SH-SY5Y (cell line): Measurements from ENCODE around the gene CALHM5.

Experiments used
- GATA2 ChIP-seq: IDR thresholded peaks from 2 replicates; pipeline ENCODE4 v1.6.1; 2011; ENCODE audit warnings: mild to moderate bottlenecking, low read depth, low read length
- GATA3 ChIP-seq: IDR thresholded peaks from 2 replicates; pipeline ENCODE4 v1.6.1; 2011; ENCODE audit warnings: low read depth, mild to moderate bottlenecking, low read length, moderate library complexity

GRCh38 chr6:116471531-116471930 lies 39.9 kb upstream of the CALHM5 start:
- TF ChIP-seq GATA3 (no peak), GATA2 (no peak)
